ENCODE results near the gene ADARB2.
"Not testable (repeated sequence)": the region's sequence is repeated elsewhere in the genome, so short reads cannot be mapped to it uniquely, and the experiment has no call there.

ADARB2 gene

GRCh38 chr10:1266033-1266802, 471.1 kb downstream of the ADARB2 start:
- no peak for DNase-seq

GRCh38 chr10:1264001-1264400, 473.3 kb downstream of the ADARB2 start:
- no peak for DNase-seq

- DNase-seq = no peak
These were observed 480.1 kb downstream of the ADARB2 start for GRCh38 chr10:1257274-1257673.

- DNase-seq = no peak
These were observed 480.9 kb downstream of the ADARB2 start for GRCh38 chr10:1256432-1256725.

- DNase-seq = no peak
These were observed 481.5 kb downstream of the ADARB2 start for GRCh38 chr10:1255600-1256431.

GRCh38 chr10:1255118-1255517, 482.2 kb downstream of the ADARB2 start:
- no peak for DNase-seq

- DNase-seq = no peak
These were observed 483.6 kb downstream of the ADARB2 start for GRCh38 chr10:1253523-1254353.

GRCh38 chr10:1251769-1252168, 485.6 kb downstream of the ADARB2 start:
- no peak for DNase-seq

GRCh38 chr10:1249142-1249920, 488.0 kb downstream of the ADARB2 start:
- DNase-seq = peak; percentile 19

GRCh38 chr10:1248262-1248630, 489.1 kb downstream of the ADARB2 start:
- not testable (repeated sequence) for DNase-seq

GRCh38 chr10:1247598-1248261, 489.6 kb downstream of the ADARB2 start:
- DNase-seq = no peak

- DNase-seq = no peak
These were observed 492.8 kb downstream of the ADARB2 start for GRCh38 chr10:1244493-1244892.

- DNase-seq = no peak
These were observed 493.7 kb downstream of the ADARB2 start for GRCh38 chr10:1243486-1244234.

GRCh38 chr10:1242975-1243374, 494.4 kb downstream of the ADARB2 start:
- DNase-seq = no peak

- no peak for DNase-seq
These were observed 495.1 kb downstream of the ADARB2 start for GRCh38 chr10:1241973-1242935.

GRCh38 chr10:1241322-1241890, 495.9 kb downstream of the ADARB2 start:
- DNase-seq = no peak

GRCh38 chr10:1240341-1240775, 497.0 kb downstream of the ADARB2 start:
- no peak for DNase-seq

GRCh38 chr10:1233031-1233430, 504.3 kb downstream of the ADARB2 start:
- DNase-seq = no peak

GRCh38 chr10:1232164-1232911, 505.0 kb downstream of the ADARB2 start:
- no peak for DNase-seq
